OCI-LY1 (cell line): ENCODE data around the gene PKP3.

ENCODE experiments used
- H2AFZ ChIP-seq: fragments of 200-600 bp; sonication (generic), shearing (Covaris generic); 2 replicates; pipeline ENCODE4 v1.6.0; 2014; ENCODE audit warnings: antibody characterized with exemption, mild to moderate bottlenecking, low read length
- H3F3A ChIP-seq: fragments of 200-600 bp; sonication (generic), shearing (Covaris generic); 2 replicates; pipeline ENCODE4 v1.6.0; 2014; ENCODE audit warnings: mild to moderate bottlenecking, antibody characterized with exemption, low read length, moderate library complexity; ENCODE audit not compliant: insufficient read depth
- H3K27ac ChIP-seq: fragments of 200-600 bp; sonication (generic); 2 replicates; pipeline ENCODE4 v1.5.1; 2014; ENCODE audit warnings: low read length, mixed run types, mild to moderate bottlenecking, low read depth; ENCODE audit not compliant: poor library complexity, severe bottlenecking
- H3K27me3 ChIP-seq: fragments of 200-600 bp; sonication (generic); 2 replicates; pipeline ENCODE4 v1.6.0; 2014; ENCODE audit warnings: antibody characterized with exemption, mild to moderate bottlenecking, low read length, moderate library complexity; ENCODE audit not compliant: insufficient read depth
- H3K36me3 ChIP-seq: fragments of 200-600 bp; sonication (generic); 2 replicates; pipeline ENCODE4 v1.6.1; 2014; ENCODE audit warnings: mild to moderate bottlenecking, antibody characterized with exemption, low read length, moderate library complexity, mixed read lengths; ENCODE audit not compliant: insufficient read depth
- H3K4me1 ChIP-seq: fragments of 200-600 bp; sonication (generic); 2 replicates; pipeline ENCODE4 v1.5.1; 2014; ENCODE audit warnings: mild to moderate bottlenecking, low read length, moderate library complexity; ENCODE audit not compliant: insufficient read depth, severe bottlenecking
- H3K4me2 ChIP-seq: fragments of 200-600 bp; sonication (generic), shearing (Covaris generic); 2 replicates; pipeline ENCODE4 v1.6.1; 2014; ENCODE audit warnings: low read length
- H3K4me3 ChIP-seq: fragments of 200-600 bp; sonication (generic); 2 replicates; pipeline ENCODE4 v1.5.1; 2014; ENCODE audit warnings: low read length, low read depth, mild to moderate bottlenecking, mixed read lengths; ENCODE audit not compliant: poor library complexity, severe bottlenecking
- H3K79me2 ChIP-seq: fragments of 200-600 bp; shearing (Covaris generic); 2 replicates; pipeline ENCODE4 v1.6.1; 2016; ENCODE audit warnings: mixed run types, low read length, mixed read lengths; ENCODE audit not compliant: insufficient read depth
- H3K9ac ChIP-seq: fragments of 200-600 bp; sonication (generic), shearing (Covaris generic); 2 replicates; pipeline ENCODE4 v1.6.1; 2014; ENCODE audit warnings: mild to moderate bottlenecking, low read length, mixed read lengths
- H3K9me2 ChIP-seq: fragments of 200-600 bp; sonication (generic), shearing (Covaris generic); 2 replicates; pipeline ENCODE4 v1.6.1; 2014; ENCODE audit warnings: low read depth, mild to moderate bottlenecking, low read length, mixed read lengths
- H3K9me3 ChIP-seq: fragments of 200-600 bp; shearing (Covaris generic); 2 replicates; pipeline ENCODE4 v1.6.1; 2014; ENCODE audit warnings: low read length, mixed read lengths
- H4K20me1 ChIP-seq: fragments of 200-600 bp; sonication (generic), shearing (Covaris generic); 2 replicates; pipeline ENCODE4 v1.6.0; 2016; ENCODE audit warnings: mild to moderate bottlenecking, low read length; ENCODE audit not compliant: insufficient read depth
- EZH2 ChIP-seq: fragments of 200-600 bp; sonication (generic), shearing (Covaris generic); IDR thresholded peaks from 2 replicates; pipeline ENCODE4 v1.8.0; 2017; ENCODE audit warnings: borderline replicate concordance, mixed run types, mild to moderate bottlenecking, antibody characterized with exemption, low read length, moderate library complexity, mixed read lengths
- TF ChIP-seq, protein P1 (sequence below): fragments of 200-600 bp; sonication (generic), shearing (Covaris generic); IDR thresholded peaks from 2 replicates; pipeline ENCODE4 v1.5.1; 2017; ENCODE audit warnings: mild to moderate bottlenecking, antibody characterized with exemption, low read length, moderate library complexity, mixed read lengths

Gene PKP3

GRCh38 chr11:363948-364761, 29.9 kb upstream of the PKP3 start:
- Histone ChIP-seq H3K79me2 (no peaks in the 10 kb centered on the region), H3K36me3 (no peaks in the 10 kb centered on the region; the same call in 1 of the 2 replicates), H3K27me3 (peaks cover 12% of the 10 kb centered on the region; the same call in 1 of the 2 replicates), H3F3A (no peaks in the 10 kb centered on the region), H3K4me2 (peak overlapping the region; percentile 31; the same call in 1 of the 2 replicates), H3K9me2 (no peaks in the 10 kb centered on the region), H3K9ac (no peak overlapping the region), H3K4me3 (no peak overlapping the region), H3K27ac (no peak overlapping the region), H3K4me1 (peaks cover 5% of the 10 kb centered on the region), H3K9me3 (no peaks in the 10 kb centered on the region; the same call in 1 of the 2 replicates), H4K20me1 (no peaks in the 10 kb centered on the region), H2AFZ (no peak overlapping the region)
- TF ChIP-seq EZH2, result no peak
- TF ChIP-seq, protein P1, sequence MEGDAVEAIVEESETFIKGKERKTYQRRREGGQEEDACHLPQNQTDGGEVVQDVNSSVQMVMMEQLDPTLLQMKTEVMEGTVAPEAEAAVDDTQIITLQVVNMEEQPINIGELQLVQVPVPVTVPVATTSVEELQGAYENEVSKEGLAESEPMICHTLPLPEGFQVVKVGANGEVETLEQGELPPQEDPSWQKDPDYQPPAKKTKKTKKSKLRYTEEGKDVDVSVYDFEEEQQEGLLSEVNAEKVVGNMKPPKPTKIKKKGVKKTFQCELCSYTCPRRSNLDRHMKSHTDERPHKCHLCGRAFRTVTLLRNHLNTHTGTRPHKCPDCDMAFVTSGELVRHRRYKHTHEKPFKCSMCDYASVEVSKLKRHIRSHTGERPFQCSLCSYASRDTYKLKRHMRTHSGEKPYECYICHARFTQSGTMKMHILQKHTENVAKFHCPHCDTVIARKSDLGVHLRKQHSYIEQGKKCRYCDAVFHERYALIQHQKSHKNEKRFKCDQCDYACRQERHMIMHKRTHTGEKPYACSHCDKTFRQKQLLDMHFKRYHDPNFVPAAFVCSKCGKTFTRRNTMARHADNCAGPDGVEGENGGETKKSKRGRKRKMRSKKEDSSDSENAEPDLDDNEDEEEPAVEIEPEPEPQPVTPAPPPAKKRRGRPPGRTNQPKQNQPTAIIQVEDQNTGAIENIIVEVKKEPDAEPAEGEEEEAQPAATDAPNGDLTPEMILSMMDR, result peak; percentile 62

DNA sequence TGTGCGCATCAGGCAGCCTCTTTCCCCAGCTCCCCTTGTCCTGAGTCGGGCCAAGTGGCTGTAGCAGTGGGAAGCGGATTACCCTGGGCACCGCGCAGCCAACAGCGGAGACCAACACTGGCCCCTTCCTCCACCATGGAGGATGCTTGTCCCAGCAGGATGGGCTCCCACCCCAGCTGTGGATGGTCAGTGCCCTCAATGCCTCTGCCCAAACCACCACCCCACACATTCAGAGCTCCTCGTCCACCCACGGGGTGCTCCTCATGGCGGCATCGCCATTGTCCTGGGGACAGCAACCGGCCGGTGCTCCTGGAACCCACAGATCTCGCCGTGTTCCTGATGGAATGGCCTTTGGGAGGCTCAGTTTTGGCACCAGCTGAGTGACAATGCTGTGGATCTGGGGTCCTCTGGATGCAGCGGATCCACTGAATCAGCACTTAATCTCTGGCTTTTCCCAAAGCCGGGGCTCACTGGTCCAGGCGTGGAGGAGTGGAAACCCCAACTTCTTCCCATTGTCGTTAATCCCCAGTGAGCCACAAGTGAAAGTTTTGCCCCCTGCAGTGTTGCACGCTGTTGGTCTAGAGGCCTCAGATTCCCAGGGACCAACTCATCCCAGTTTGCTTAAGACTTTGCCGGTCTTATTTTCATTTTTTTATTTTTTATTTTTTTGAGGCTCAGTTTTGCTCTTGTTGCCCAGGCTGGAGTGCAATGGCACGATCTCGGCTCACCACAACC, 28.9 kb upstream of the PKP3 start:
- H4K20me1 ChIP-seq, result no peaks in the 10 kb centered on the region
- TF ChIP-seq, protein P1, result no peak
- no peak for TF ChIP-seq EZH2
- no peaks in the 10 kb centered on the region for H3K9me2 ChIP-seq
- no peaks in the 10 kb centered on the region; the same call in 1 of the 2 replicates for H3K36me3 ChIP-seq
- H3K9me3 ChIP-seq, result no peaks in the 10 kb centered on the region; the same call in 1 of the 2 replicates
- no peak overlapping the region for H3K27ac ChIP-seq
- no peaks in the 10 kb centered on the region for H3K79me2 ChIP-seq
- H3K4me1 ChIP-seq, result peaks cover 5% of the 10 kb centered on the region
- no peak overlapping the region for H3K4me3 ChIP-seq
- H3K4me2 ChIP-seq, result no peak overlapping the region
- peaks cover 12% of the 10 kb centered on the region; the same call in 1 of the 2 replicates for H3K27me3 ChIP-seq
- H2AFZ ChIP-seq, result no peak overlapping the region
- no peaks in the 10 kb centered on the region for H3F3A ChIP-seq
- H3K9ac ChIP-seq, result no peak overlapping the region

GRCh38 chr11:365831-366230, 28.2 kb upstream of the PKP3 start:
- Histone ChIP-seq H3K4me1 (peaks cover 5% of the 10 kb centered on the region), H3F3A (no peaks in the 10 kb centered on the region), H2AFZ (no peak overlapping the region), H3K79me2 (no peaks in the 10 kb centered on the region), H3K9me2 (no peaks in the 10 kb centered on the region), H3K9ac (no peak overlapping the region), H3K27me3 (peaks cover 8% of the 10 kb centered on the region; the same call in 1 of the 2 replicates), H3K9me3 (no peaks in the 10 kb centered on the region; the same call in 1 of the 2 replicates), H3K4me2 (no peak overlapping the region), H3K36me3 (no peaks in the 10 kb centered on the region; the same call in 1 of the 2 replicates), H4K20me1 (no peaks in the 10 kb centered on the region), H3K4me3 (no peak overlapping the region), H3K27ac (no peak overlapping the region)
- no peak for TF ChIP-seq EZH2
- TF ChIP-seq, protein P1, result no peak
